ENCODE results near the gene UBTD1.
"Not testable (repeated sequence)": the region's sequence is repeated elsewhere in the genome, so short reads cannot be mapped to it uniquely, and the experiment has no call there.

The UBTD1 gene

DNA sequence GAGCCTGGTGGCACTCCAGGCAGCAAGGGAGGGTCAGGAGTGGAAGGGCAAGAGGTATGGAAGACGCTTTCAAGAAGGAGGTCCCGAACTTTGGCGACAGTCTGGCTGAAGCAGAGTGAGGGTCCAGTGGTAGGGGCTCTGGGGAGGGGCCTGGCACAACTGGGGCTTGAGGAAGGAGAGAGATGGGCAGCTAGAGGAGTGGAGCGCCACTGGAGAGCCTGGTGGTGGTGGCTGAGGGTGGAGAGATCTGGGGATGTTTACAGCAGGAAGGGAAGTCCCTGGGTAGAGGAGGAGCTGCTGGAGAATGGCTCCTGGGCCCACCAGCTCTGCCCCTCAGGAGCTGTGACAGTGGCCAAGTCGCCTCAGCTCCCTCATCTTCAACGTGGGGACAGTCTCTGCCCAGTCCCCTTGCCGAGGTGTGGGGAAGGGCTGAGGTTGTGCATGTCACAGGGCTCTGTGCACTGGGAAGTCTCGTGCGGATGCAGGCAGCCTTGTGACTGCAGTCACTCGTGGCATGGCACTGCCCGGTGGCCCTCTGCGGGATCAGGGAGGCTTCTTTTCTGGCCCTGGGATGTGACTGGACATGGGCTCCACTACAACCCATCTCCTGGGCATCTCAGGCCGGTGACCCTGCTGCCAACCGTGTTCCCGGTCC, 18.5 kb downstream of the UBTD1 start:
- no peak for DNase-seq

DNA sequence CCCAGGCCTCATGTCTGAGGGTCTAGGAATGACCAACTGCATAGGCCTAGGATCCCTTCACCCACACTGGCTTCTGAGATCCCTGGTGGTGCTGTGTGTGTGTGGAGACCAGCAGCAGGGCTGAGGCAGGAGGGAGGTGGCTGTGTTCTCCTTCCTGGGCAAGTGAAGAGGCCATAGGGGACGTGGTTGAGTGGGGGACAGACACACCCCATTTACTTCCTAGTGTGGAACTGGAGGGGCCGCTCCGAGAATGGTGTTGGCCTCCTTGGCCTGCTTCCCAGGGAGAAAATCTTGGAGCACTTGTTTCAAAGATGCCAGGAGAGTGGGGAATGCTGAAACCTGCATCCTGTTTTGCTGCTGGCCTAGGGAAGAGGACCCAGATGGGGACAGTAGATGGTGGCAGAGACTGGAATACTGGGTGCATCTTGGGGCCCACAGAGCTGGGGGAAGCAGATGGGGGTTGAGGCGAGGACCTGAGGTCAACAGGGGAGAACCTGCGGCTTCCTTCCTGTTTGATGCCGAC, 19.1 kb downstream of the UBTD1 start:
- no peak for DNase-seq

DNA sequence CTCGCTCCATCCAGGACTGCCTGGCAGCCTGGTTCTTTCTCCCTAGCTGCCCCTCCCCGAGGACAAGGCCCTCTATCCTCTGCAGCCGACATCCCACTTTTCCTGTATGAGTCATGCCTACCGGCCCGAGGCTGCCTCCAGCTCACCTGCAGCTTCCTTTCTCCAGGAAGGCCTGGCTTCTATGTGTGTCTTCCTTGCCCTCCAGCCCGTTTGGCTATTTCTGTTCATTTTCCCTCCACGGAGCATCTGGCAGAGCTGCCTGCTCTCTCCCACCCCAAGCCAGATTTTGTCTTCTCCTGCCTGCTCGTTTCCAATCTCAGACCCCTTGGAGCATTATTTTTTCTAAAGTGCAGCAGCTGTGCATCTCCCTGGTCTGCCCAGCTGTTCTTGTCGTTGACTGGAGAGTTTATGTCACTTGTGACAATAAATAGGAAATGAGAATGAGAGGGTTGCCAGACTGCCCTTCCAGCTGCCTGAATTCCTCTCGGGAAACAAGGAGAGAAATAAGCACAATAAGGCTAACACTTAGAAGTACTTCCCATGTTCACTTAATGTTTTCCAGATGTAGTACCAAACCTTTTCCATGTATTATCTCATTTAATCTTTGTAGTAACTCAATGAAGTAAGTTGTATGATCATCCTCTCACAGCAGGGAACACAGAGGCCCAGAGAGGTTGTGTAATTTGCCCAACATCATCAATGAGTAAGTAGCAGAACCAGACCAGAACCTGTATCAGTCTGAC, 19.7 kb downstream of the UBTD1 start:
- DNase-seq, result no peak

DNA sequence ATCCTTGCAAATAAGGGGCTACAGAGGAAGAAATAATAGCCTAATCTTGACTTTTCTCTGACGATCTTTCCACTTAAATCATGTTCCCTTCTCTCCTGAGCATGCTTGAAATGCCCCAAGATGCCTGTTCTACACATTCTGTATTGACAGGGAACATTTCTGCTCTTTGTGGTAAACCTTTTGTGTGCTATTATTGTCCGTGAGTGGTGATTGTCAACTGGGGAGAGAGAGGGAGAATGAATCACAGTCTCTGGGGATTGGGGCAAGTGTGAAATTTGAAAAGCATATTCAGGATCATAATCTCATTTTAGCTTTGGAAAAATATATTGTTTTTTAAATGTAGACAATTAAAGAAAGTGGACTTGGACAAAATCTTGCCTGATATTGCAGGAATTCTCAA, 20.6 kb downstream of the UBTD1 start:
- DNase-seq, result no peak

DNA sequence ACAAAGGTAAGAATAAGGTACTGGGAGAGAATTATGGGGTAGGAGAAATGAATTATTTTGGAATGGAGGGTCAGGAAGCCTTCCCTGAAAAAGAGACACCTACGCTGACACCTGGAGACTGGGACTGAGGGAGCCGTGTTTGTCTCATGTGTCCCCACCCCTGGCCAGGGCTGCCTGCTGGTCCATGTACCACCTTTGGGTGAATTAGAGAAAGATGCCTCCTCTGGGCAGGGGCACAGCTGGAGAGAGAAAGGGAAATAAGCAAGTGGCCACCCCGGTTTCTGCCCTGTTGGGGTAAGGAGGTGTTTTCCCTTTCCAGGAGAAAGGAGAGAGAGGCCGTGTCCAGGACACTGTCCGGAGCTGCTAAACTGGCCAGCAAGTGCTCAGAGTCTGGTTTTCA, 21.8 kb downstream of the UBTD1 start:
- no peak for DNase-seq

DNA sequence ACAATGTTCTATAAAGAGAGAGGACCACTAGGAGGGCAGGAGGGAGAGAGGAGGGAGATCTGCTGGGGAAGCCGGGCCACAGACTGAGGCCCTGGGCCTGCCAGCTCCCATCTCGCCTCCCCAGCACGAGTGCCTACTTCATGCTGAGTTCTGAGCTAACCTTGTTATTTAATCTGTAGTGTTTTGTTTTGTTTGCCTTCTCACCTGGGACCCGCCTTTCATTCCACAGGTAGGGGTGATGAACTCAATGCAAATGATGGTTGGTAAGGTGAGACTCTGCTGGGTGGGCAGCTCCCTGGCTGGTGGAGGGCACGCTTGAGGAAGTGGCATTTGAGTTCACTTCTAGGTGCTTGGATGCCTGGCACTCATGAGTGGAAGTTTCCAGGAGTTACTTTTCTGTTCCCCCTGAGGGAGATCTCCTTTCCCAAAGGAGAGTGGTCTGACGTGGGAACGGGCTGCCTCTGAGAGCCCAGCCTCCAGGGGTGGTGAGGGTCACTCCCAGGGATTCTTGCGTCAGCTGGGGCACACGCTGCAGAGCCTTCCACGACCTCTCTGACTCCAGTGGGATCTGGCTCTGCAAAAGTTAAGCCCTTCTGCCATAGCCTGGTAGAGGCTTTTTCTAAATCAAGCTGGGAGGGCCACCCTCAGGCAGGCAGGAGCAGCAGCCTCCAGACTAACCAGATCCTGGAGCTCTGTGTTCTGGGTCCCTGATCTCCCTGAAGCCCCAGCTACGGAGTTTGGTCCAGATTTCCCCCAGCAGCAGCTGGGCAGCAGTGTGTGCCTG, 22.4 kb downstream of the UBTD1 start:
- DNase-seq, result no peak

DNA sequence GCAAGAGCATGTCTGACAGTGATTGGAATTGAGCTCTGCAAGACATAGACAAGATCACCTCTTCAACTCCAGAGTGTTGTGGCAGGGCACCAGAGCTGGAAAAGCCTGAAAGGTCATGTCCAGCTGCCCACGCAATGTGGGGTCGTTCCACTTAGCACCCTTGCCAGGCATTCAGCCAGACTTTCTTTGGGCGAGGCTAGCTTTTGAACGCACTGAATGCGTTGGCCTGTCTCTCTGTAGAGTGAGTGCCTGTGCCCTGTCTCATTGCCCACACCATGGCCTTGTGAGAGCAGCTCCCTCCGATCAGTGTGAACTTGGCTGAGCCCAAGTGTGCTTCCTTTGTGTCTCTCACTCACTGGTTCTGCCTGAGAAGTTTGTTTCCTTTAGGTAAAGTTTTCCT, 23.3 kb downstream of the UBTD1 start:
- DNase-seq, result no peak

DNA sequence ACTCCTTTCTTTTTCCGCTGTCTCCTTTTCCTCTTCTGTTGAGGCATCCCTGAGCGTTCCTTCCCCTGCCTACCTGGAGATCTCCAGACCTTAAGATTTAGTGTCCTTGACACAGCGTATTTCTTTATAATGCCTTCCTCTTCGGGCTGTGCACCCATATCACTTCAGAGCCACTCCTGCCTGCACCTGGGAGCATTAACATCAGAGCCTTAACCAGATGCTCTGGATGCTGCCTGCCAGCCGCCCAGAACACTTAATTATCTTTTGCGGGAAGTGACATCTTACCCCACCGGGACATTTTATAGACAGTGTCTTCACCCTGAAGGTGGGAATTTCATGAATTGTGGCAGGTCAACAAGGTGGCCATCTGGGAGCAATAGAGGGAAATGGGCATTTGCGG, 24.2 kb downstream of the UBTD1 start:
- no peak for DNase-seq

DNA sequence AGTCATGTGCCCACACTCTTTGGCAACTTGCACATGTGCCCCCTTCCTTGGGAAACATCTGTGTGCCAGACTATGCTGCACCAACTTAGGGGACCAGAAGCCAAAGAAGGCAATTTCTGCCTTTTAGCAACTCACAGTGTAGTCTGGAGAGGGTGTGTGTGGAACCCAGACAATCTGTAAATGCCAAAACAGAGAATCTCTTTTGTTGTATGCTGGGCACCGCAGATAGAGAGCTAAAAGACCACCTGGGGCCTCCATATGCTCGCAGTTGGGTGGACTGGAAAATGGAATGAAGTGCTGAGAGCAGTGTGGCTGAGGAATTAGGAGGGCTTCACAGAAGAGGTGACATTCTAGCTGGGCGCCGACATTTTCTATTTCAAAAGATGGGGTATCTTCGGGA, 26.4 kb downstream of the UBTD1 start:
- DNase-seq, result no peak

DNA sequence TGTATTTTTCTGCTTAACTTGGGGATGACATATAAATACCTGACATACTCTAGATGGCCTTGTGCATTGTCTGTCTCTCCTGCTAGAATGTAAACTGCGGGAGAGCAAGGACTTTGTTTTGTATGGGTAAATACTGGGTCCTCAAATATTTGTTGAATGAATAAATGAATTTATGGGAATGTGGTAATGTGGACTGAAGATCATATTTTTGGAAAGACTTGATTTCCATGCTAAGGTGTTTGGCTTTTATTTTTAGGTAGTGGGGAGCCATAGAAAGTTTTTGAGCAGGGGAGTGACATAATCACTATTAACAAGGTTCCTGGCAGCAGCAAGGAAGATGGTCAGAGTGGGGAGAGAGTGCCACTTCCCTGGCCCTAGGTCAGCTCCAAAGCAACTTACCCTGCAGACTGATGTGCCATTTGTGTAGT, 27.0 kb downstream of the UBTD1 start:
- no peak for DNase-seq

DNA sequence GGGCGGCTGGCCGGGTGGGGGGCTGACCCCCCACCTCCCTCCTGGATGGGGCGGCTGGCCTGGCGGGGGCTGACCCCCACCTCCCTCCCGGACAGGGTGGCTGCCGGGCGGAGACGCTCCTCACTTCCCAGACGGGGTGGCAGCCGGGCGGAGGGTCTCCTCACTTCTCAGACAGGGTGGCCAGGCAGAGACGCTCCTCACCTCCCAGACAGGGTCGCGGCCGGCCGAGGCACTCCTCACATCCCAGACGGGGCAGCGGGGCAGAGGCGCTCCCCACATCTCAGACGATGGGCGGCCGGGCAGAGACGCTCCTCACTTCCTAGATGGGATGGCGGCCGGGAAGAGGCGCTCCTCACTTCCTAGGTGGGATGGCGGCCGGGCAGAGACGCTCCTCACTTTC, 30.2 kb downstream of the UBTD1 start:
- not testable (repeated sequence) for DNase-seq

DNA sequence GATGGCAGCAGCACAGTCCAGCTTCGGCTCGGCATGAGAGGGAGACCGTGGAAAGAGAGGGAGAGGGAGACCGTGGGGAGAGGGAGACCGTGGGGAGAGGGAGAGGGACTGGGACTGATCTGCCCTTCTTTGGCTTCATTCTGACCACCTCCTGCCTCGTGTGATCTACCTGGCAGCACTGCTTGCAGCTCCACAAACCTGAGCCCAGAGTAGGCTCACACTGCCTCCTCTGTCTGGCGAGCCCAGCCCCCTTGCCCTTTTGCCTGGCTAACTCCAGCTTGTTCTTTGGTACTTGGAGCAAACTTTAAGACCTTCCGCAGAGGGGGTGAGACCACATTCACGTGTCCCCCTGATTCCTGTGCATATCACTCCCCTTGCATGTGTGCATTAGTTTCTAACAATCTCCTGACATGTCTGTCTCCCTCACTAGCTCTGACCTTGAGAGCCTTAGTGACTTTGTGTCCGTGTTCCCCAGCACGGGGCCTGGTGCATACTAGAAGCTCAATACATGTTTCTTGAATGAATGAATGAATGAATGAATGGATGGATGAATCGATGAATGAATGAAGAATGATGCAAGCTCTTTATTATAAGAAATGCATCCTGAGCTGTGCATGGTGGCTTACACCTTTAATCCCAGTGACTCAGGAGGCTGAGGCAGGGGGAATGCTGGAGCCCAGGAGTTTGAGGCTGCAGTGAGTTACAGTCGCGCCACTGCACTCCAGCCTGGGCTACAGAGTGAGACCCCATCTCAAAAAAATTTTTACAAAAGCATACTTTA, 31.2 kb downstream of the UBTD1 start:
- no peak for DNase-seq

DNA sequence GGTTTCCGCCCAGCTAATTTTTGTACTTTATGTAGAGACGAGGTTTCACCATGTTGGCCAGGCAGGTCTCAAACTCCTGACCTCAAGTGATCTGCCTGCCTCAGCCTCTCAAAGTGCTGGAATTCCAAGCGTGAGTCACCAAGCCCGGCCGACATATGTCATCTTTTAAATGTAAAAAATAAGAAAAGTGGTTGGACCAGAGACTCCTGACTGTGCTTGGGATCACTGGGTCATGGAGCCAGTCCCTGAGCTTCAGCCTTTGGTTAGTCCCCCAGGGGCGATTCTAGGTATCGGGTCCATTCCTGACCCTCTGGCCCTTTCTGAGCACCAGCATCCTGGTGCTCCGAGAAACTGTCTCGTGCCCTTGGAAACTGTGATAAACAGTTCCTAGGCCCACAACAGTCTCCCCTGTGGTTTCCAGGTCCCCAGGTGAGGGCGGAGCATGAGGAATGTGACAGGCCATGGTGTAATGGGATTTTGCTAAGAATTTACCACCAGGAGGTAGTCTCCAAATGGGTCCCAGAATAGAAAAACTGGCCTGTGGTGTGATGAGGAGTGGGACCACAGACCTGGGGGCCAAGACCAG, 32.8 kb downstream of the UBTD1 start:
- no peak for DNase-seq

DNA sequence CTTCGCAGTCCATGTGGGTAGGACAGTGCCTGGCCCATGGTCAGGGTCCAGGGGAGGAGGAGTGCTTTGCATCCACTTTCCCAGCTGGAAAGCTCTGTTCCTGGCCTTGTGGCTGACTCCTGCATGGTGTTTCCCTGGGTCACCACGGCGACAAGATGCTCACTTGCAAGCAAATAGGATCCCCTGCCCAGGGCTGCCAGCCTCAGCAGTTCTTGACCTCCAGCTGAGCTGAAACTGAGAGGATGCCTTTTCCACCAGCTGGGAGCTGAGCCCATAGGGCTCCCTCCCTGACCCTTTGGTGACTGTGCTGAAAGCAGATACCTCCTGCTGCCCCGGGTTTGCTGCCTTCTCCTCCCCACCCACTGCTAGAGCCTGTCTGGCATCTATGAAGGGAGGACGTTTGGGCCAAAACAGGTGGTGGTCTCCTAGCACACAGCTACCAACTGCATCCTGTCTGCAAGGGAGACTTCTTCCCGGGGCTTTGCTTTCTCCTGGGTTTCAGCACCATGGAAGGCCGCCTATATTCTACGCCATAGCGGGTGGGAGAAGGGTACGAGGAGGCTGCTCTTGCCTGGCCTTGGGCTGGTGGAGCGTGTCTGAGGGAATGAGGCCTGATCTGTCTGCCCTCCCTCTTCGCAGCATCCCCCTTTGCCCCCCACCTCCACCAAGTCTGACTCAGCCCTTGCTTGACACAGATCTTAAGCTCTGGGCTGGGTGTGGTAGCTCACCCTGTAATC, 34.4 kb downstream of the UBTD1 start:
- no peak for DNase-seq

DNA sequence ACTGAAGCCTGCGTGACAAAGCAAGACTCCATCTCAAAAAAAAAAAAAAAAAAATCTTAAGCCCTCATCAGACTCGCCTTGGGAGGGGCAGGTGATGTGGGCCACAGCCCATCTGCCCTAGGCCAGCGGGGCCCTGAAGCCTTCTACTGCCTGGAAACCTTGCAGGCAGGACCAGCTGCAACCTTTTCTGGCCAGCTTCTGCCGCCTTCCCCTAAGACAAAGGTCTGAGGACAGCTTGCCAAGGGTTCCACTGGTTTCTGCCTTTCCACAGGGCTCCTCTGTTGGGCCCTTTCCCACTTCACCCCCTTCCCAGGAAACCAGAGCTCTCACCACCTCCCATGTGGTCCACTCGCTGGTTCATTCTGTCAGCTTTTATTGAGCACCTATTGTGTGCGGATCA, 35.2 kb downstream of the UBTD1 start:
- no peak for DNase-seq

DNA sequence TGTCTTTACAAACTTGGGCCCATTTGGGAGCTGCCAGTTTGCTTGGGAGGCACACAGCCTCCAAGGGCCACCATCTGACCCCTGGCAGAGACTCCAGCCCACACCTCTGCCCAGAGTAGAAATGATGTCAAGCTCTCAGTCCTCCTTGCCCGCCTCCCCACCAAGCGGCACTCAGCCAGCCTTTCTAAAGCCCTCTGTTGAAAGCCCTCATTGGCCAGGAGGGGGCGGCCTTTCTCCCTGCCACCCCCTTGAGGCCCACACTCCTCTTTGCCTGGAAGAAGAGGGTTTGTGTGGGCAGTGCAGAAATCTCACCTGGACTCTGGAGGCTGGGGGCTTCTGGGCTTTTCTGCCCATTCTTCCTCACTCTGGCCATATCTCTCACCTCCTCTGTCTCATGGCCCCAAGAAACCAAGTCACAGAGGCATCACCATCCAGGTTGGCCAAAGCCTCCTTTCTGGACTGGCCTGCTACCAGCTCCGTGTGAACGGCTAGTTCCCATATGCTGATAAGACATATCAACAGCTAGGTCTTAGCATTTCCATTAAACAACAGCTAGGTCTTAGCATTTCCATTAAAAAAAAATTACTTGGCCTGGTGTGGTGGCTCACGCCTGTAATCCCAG, 36.1 kb downstream of the UBTD1 start:
- DNase-seq, result no peak

DNA sequence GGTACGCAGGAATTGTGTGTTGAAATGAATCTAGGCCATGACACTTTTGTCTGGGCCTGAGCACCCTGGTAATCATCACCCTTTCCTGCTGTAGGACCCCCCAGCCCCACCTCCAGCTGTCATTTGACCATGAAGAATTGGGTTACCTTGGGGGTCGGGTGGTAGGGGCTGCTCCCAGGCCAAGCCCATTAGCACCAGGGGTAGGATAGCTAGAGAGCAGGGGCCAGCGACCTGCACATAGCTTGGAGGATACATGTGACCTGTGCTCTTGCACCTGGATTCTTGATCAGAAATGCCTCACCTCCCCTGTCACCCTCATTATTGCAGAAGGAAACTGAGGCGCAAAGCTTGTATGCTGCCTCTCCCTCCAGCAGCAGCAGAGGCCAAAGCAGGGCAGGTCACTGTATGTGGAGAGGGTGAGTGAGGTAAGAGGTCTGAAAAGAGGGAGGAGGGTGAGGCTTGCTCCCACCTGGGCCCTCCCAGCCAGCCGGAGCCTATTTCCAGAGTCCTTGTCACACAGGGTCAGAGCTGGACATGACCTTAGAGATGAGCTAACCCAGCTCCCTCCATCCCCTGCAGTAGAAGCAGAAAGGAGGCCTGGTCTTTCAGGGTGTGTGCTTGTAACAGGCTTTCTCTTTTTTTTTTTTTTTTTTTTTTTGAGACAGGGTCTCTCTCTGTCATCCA, 38.6 kb downstream of the UBTD1 start:
- no peak for DNase-seq

DNA sequence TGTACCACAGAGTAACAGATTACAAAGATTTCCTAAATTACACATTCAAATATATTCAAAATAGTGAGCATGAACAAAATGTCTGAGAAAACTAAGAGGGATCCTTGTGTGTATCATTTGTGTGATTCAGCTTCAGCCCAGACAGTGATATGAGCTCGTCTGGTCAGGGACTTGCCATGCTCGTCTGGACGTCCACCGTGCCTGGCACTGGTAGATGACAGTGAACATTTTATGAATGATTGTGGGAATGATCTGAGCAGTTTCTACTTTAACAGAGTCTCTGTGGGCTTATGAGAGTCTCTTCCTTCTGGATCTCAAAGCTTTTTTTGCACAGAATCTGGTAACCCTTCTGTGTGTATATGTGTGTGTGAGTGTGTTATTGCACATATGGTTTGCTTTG, 39.7 kb downstream of the UBTD1 start:
- no peak for DNase-seq

DNA sequence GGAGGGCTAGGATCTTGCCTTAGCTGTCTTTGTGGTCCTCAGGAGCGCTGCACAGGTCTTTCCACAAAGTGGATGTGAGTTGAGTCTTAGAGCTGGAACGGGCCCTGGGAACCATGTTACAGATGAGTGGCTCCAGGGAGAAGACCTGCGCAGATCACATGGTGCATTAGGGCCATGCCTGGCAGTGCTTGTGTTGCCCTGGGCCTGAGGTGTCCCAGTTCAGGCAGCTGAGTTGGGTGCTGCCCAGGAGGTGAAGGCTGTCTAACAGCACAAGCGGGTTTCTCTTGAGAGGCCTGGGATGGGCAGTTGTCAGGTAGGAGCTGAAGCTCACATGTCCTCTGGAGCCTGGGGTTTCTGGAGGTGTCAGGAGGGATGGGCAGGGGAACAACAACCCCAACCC, 40.1 kb downstream of the UBTD1 start:
- no peak for DNase-seq

DNA sequence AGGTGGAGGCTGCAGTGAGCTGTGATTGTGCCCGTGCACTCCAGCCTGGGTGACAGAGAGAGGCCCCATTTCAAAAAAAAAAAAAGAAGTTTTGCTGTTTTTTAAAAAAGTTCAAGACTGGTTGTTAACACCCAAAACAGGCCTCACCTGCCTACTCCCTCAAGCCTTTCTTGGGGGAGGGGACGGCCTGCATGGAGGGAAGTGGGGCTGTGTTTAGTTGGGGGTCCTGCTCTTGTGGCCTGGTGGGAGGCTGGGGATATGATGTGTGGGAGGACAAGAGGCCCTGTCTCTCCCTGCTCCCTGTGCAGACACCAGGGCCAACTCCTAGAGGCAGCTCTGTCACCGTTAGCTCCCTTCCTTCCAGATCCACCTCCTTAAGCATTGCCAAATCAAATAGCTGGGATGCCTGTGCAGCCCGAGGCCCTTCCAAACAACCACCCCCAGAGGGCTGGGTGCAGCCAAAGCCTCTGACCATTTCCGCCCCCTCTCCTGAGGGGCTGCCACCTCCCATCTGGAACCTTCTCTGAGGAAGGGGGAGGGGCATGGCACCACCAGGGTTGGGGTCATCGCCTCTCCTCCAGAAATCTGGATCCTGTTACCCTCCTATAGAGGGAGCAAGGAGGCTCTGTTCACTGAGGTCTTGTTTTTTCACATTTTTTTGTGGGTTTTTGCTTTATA, 40.9 kb downstream of the UBTD1 start:
- DNase-seq, result no peak

Measured in KG1 (cell line).